Progenitor cell of endocrine pancreas (in vitro differentiated cells): ENCODE results near the gene STN1. TPM values are rescaled to one million over a fixed set of nuclear protein-coding genes. Genes with fewer than 3 reads are reported as not detected.

Source experiments
- DNase-seq: peaks from one replicate; pipeline ENCODE4 v3.0.0; 2021; ENCODE audit warnings: low spot score; ENCODE audit not compliant: unreplicated experiment
- H3K27ac Mint-ChIP-seq: 2 replicates; pipeline ENCODE4 v1.8.0; 2021; ENCODE audit warnings: mild to moderate bottlenecking, moderate library complexity, mixed read lengths
- H3K27me3 Mint-ChIP-seq: 2 replicates; pipeline ENCODE4 v1.8.0; 2021; ENCODE audit warnings: mixed read lengths
- H3K36me3 Mint-ChIP-seq: 2 replicates; pipeline ENCODE4 v1.8.0; 2022; ENCODE audit warnings: mixed read lengths; ENCODE audit not compliant: insufficient read depth
- H3K4me1 Mint-ChIP-seq: 2 replicates; pipeline ENCODE4 v1.8.0; 2021; ENCODE audit warnings: low read depth, mixed read lengths
- H3K4me3 Mint-ChIP-seq: 2 replicates; pipeline ENCODE4 v1.8.0; 2021; ENCODE audit warnings: low read depth, mild to moderate bottlenecking, moderate library complexity, mixed read lengths
- H3K9me3 Mint-ChIP-seq: 2 replicates; pipeline ENCODE4 v1.8.0; 2021; ENCODE audit warnings: low read depth, mixed read lengths
- CTCF ChIP-seq: fragments of 200-600 bp; sonication (generic); IDR thresholded peaks from one replicate; pipeline ENCODE4 v1.5.0; 2021; ENCODE audit warnings: antibody characterized with exemption, mild to moderate bottlenecking; ENCODE audit not compliant: unreplicated experiment
- total RNA-seq: library from RNA; stranded (reverse); gene quantifications from 2 replicates; pipeline ENCODE4 v1.2.1, GENCODE V29; 2021

Gene STN1
- total RNA-seq, 1 donor from 2014 or later = 13.6 TPM

- Mint-ChIP-seq H3K4me3 (no peak overlapping the region), H3K4me1 (peaks cover 61% of the 10 kb centered on the region), H3K27me3 (no peaks in the 10 kb centered on the region), H3K27ac (peak overlapping the region; percentile 56), H3K9me3 (peaks cover 3% of the 10 kb centered on the region), H3K36me3 (peaks cover 2% of the 10 kb centered on the region)
- no peak for TF ChIP-seq CTCF
- no peak for DNase-seq
Measured at GRCh38 chr10:103838862-103839518, 79.0 kb downstream of the STN1 start.

- DNase-seq = no peak
- Mint-ChIP-seq H3K4me3 (no peak overlapping the region), H3K9me3 (peaks cover 3% of the 10 kb centered on the region), H3K36me3 (peaks cover 4% of the 10 kb centered on the region), H3K27ac (no peak overlapping the region), H3K27me3 (no peaks in the 10 kb centered on the region), H3K4me1 (peaks cover 62% of the 10 kb centered on the region)
- TF ChIP-seq CTCF = no peak
Measured at GRCh38 chr10:103838070-103838395, 80.0 kb downstream of the STN1 start.

- H3K36me3 Mint-ChIP-seq = peaks cover 4% of the 10 kb centered on the region
- H3K4me1 Mint-ChIP-seq = peaks cover 58% of the 10 kb centered on the region
- H3K9me3 Mint-ChIP-seq = peaks cover 2% of the 10 kb centered on the region
- H3K27ac Mint-ChIP-seq = peak overlapping the region; percentile 22
- no peak for TF ChIP-seq CTCF
- H3K27me3 Mint-ChIP-seq = no peaks in the 10 kb centered on the region
- H3K4me3 Mint-ChIP-seq = no peak overlapping the region
- no peak for DNase-seq
Measured at GRCh38 chr10:103837370-103838069, 80.5 kb downstream of the STN1 start.

- peaks cover 55% of the 10 kb centered on the region for H3K4me1 Mint-ChIP-seq
- H3K9me3 Mint-ChIP-seq = no peaks in the 10 kb centered on the region
- no peak overlapping the region for H3K4me3 Mint-ChIP-seq
- peaks cover 3% of the 10 kb centered on the region for H3K36me3 Mint-ChIP-seq
- H3K27me3 Mint-ChIP-seq = no peaks in the 10 kb centered on the region
- DNase-seq = no peak
- no peak for TF ChIP-seq CTCF
- H3K27ac Mint-ChIP-seq = peak overlapping the region; percentile 0
Measured at GRCh38 chr10:103836861-103837260, 81.1 kb downstream of the STN1 start.

GRCh38 chr10:103836273-103836672, 81.7 kb downstream of the STN1 start:
- TF ChIP-seq CTCF = no peak
- H3K36me3 Mint-ChIP-seq = peaks cover 4% of the 10 kb centered on the region
- DNase-seq = no peak
- H3K4me3 Mint-ChIP-seq = peak overlapping the region; percentile 1
- H3K27me3 Mint-ChIP-seq = no peaks in the 10 kb centered on the region
- H3K9me3 Mint-ChIP-seq = no peaks in the 10 kb centered on the region
- H3K4me1 Mint-ChIP-seq = peaks cover 53% of the 10 kb centered on the region
- peak overlapping the region; percentile 0 for H3K27ac Mint-ChIP-seq
